GM18526 (cell line): ENCODE measurements around the gene DDX20.

Experiments
- POLR2A ChIP-seq: IDR thresholded peaks from 3 replicates; pipeline ENCODE4 v1.6.1; 2011; ENCODE audit not compliant: insufficient read length; ENCODE audit errors: extremely low read depth

DDX20 gene

DNA sequence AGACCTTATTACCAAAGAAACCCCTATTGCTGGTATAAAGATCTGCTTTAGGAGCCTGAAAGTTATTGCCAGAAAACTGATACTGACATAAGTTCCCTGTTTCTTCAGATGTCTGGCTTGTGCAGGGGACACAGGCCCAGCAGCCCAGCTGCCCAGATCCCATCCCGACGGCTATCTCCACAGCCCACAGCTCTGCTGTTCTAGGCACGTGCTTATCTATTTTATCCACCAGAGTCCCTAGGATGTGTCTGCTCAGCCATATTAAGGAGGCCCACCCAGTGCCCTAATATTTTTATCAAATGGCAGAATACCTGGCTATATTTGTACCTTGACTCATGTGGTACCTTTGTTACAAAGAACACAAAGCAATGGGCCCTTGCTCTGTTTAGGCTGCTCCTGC is 58.9 kb downstream of the DDX20 start:
- TF ChIP-seq POLR2A = no peak
